GM23248 (cell line): ENCODE measurements around the gene C10orf71. TPM values are rescaled to one million over a fixed set of nuclear protein-coding genes. Genes with fewer than 3 reads are reported as not detected.
A peak's percentile ranks its signal among the peaks of the same experiment; 100 is the strongest.

Source experiments
- DNase-seq: peaks from one replicate; pipeline ENCODE4 v3.0.0-alpha.2; 2015
- H2AFZ ChIP-seq: fragments of 200-600 bp; sonication (generic); 2 replicates; pipeline ENCODE4 v1.6.1; 2016; ENCODE audit warnings: antibody characterized with exemption
- H3F3A ChIP-seq: fragments of 200-600 bp; sonication (generic); 2 replicates; pipeline ENCODE4 v1.6.1; 2016; ENCODE audit warnings: mild to moderate bottlenecking, antibody characterized with exemption, mixed run types; ENCODE audit not compliant: insufficient read depth
- H3K27ac ChIP-seq: fragments of 200-600 bp; sonication (generic); 2 replicates; pipeline ENCODE4 v1.5.1; 2016; ENCODE audit warnings: mild to moderate bottlenecking
- H3K27me3 ChIP-seq: fragments of 200-600 bp; sonication (generic); replicated peaks from 2 replicates; pipeline ENCODE4 v1.6.1; 2016; ENCODE audit warnings: mild to moderate bottlenecking; ENCODE audit not compliant: insufficient read depth
- H3K36me3 ChIP-seq: fragments of 200-600 bp; sonication (generic); 2 replicates; pipeline ENCODE4 v1.6.1; 2016; ENCODE audit warnings: low read depth, mild to moderate bottlenecking
- H3K4me1 ChIP-seq: fragments of 200-600 bp; sonication (generic); 2 replicates; pipeline ENCODE4 v1.6.1; 2016; ENCODE audit warnings: mild to moderate bottlenecking; ENCODE audit not compliant: insufficient read depth
- H3K4me2 ChIP-seq: fragments of 200-600 bp; sonication (generic); one replicate; pipeline ENCODE4 v1.6.1; 2016; ENCODE audit warnings: mild to moderate bottlenecking; ENCODE audit not compliant: unreplicated experiment
- H3K4me3 ChIP-seq: fragments of 200-600 bp; sonication (generic); 2 replicates; pipeline ENCODE4 v1.5.1; 2016; ENCODE audit warnings: mild to moderate bottlenecking
- H3K79me2 ChIP-seq: fragments of 200-600 bp; sonication (generic); 2 replicates; pipeline ENCODE4 v1.6.1; 2016; ENCODE audit warnings: mild to moderate bottlenecking; ENCODE audit not compliant: insufficient read depth
- H3K9ac ChIP-seq: fragments of 200-600 bp; sonication (generic); 2 replicates; pipeline ENCODE4 v1.6.1; 2016; ENCODE audit warnings: mild to moderate bottlenecking
- H3K9me2 ChIP-seq: fragments of 200-600 bp; sonication (generic); 2 replicates; pipeline ENCODE4 v1.6.1; 2016; ENCODE audit warnings: mixed run types, mild to moderate bottlenecking, moderate library complexity; ENCODE audit not compliant: insufficient read depth
- H3K9me3 ChIP-seq: fragments of 200-600 bp; sonication (generic); one replicate; pipeline ENCODE4 v1.6.1; 2017; ENCODE audit warnings: low read depth
- H4K20me1 ChIP-seq: fragments of 200-600 bp; sonication (generic); 2 replicates; pipeline ENCODE4 v1.6.0; 2016; ENCODE audit not compliant: insufficient read depth
- EZH2 ChIP-seq: fragments of 200-600 bp; sonication (generic); IDR thresholded peaks from 2 replicates; pipeline ENCODE4 v1.6.1; 2018; ENCODE audit warnings: antibody characterized with exemption, mild to moderate bottlenecking; ENCODE audit not compliant: insufficient read depth, poor library complexity, severe bottlenecking
- EZH2phosphoT487 ChIP-seq: fragments of 200-600 bp; sonication (generic); IDR thresholded peaks from 2 replicates; pipeline ENCODE4 v1.6.1; 2018; ENCODE audit warnings: antibody characterized with exemption, moderate library complexity, mild to moderate bottlenecking, low read depth; ENCODE audit not compliant: insufficient read depth
- WGBS, 2 experiments: methylation state at CpG; one replicate each; pipeline ENCODE4 v1.1.6; 2015 to 2017; ENCODE audit warnings: low lambda C conversion rate in 2 of 2, low coverage in 1 of 2; ENCODE audit errors: missing lambda C conversion rate in 2 of 2; 5-methylcytosine and 5-hydroxymethylcytosine counted together
- in situ Hi-C: fragments of 300-500 bp; cut with MboI; formaldehyde crosslinking; loops from 2 replicates; pipeline ENCODE4 v1.15.0; 2020
- polyA plus RNA-seq: library from polyadenylated mRNA; unstranded; fragments of >200 nt; fragmentation: Nextera tagmentation; extraction: Ambion mirVana; gene quantifications from 2 replicates; pipeline ENCODE4 v1.2.1, GENCODE V29; 2016
- total RNA-seq: library from RNA; depleted of rRNA; stranded (reverse); fragments of >200 nt; shearing (Covaris generic); gene quantifications from 2 replicates; pipeline ENCODE4 v1.2.3, GENCODE V29; 2014

The C10orf71 gene
- total and polyA plus RNA-seq, 2 experiments from 2014 or later = not detected

GRCh38 chr10:49279015-49279880 lies 19.7 kb upstream of the C10orf71 start:
- no peaks in the 10 kb centered on the region for H3K9me2 ChIP-seq
- H3K27me3 ChIP-seq = no peaks in the 10 kb centered on the region
- no peak overlapping the region for H3K4me2 ChIP-seq
- H3K36me3 ChIP-seq = no peaks in the 10 kb centered on the region
- peaks cover 5% of the 10 kb centered on the region; the same call in 1 of the 2 replicates for H3K4me1 ChIP-seq
- DNase-seq = no peak
- H2AFZ ChIP-seq = no peak overlapping the region
- no peaks in the 10 kb centered on the region for H3K79me2 ChIP-seq
- no peak overlapping the region for H3K9ac ChIP-seq
- H3K27ac ChIP-seq = no peak overlapping the region
- H3K9me3 ChIP-seq = no peaks in the 10 kb centered on the region
- H3F3A ChIP-seq = no peaks in the 10 kb centered on the region
- no peak for TF ChIP-seq EZH2
- no peak for TF ChIP-seq EZH2phosphoT487
- no peaks in the 10 kb centered on the region for H4K20me1 ChIP-seq
- in situ Hi-C loops = no loop called here
- no peak overlapping the region for H3K4me3 ChIP-seq
- 63% methylated on average over 7 of the region's 7 CpGs for WGBS, 2 experiments

- peak; percentile 90 for DNase-seq
- TF ChIP-seq EZH2phosphoT487 (no peak), EZH2 (no peak)
- no peak overlapping the region for H3K4me3 ChIP-seq
- H3K9ac ChIP-seq = no peak overlapping the region
- in situ Hi-C loops = no loop called here
- no peaks in the 10 kb centered on the region for H3F3A ChIP-seq
- no peaks in the 10 kb centered on the region for H3K36me3 ChIP-seq
- H3K9me3 ChIP-seq = no peaks in the 10 kb centered on the region
- H2AFZ ChIP-seq = no peak overlapping the region
- no peaks in the 10 kb centered on the region for H3K79me2 ChIP-seq
- H3K4me2 ChIP-seq = no peak overlapping the region
- H3K9me2 ChIP-seq = no peaks in the 10 kb centered on the region
- 35 to 40% methylated on average over 3 of the region's 3 CpGs for WGBS, 2 experiments
- no peak overlapping the region for H3K27ac ChIP-seq
- H3K4me1 ChIP-seq = peaks cover 5% of the 10 kb centered on the region; the same call in 1 of the 2 replicates
- no peaks in the 10 kb centered on the region for H4K20me1 ChIP-seq
- H3K27me3 ChIP-seq = no peaks in the 10 kb centered on the region
These were observed 19.0 kb upstream of the C10orf71 start for GRCh38 chr10:49280001-49280408.

- H3K27me3 ChIP-seq = no peaks in the 10 kb centered on the region
- H3K27ac ChIP-seq = no peak overlapping the region
- H3K4me1 ChIP-seq = peaks cover 5% of the 10 kb centered on the region; the same call in 1 of the 2 replicates
- H3K36me3 ChIP-seq = no peaks in the 10 kb centered on the region
- H3K4me2 ChIP-seq = no peak overlapping the region
- 62 to 69% methylated on average over 13 of the region's 13 CpGs for WGBS, 2 experiments
- DNase-seq = no peak
- H3K9ac ChIP-seq = no peak overlapping the region
- no peaks in the 10 kb centered on the region for H3K9me2 ChIP-seq
- TF ChIP-seq EZH2 = no peak
- TF ChIP-seq EZH2phosphoT487 = no peak
- H3F3A ChIP-seq = no peaks in the 10 kb centered on the region
- H3K9me3 ChIP-seq = no peaks in the 10 kb centered on the region
- H3K79me2 ChIP-seq = no peaks in the 10 kb centered on the region
- H3K4me3 ChIP-seq = no peak overlapping the region
- H2AFZ ChIP-seq = no peak overlapping the region
- in situ Hi-C loops = no loop called here
- H4K20me1 ChIP-seq = no peaks in the 10 kb centered on the region
These were observed 17.5 kb upstream of the C10orf71 start for GRCh38 chr10:49281461-49281860.

- no peaks in the 10 kb centered on the region for H3F3A ChIP-seq
- no peak overlapping the region for H3K27ac ChIP-seq
- no peaks in the 10 kb centered on the region for H3K36me3 ChIP-seq
- no peaks in the 10 kb centered on the region for H3K9me2 ChIP-seq
- H3K27me3 ChIP-seq = no peaks in the 10 kb centered on the region
- H4K20me1 ChIP-seq = no peaks in the 10 kb centered on the region
- H3K79me2 ChIP-seq = no peaks in the 10 kb centered on the region
- H3K4me1 ChIP-seq = peaks cover 5% of the 10 kb centered on the region; the same call in 1 of the 2 replicates
- no peak overlapping the region for H2AFZ ChIP-seq
- DNase-seq = no peak
- TF ChIP-seq EZH2 (no peak), EZH2phosphoT487 (no peak)
- 63 to 72% methylated on average over 3 of the region's 3 CpGs for WGBS, 2 experiments
- no peaks in the 10 kb centered on the region for H3K9me3 ChIP-seq
- no peak overlapping the region for H3K4me2 ChIP-seq
- H3K4me3 ChIP-seq = no peak overlapping the region
- in situ Hi-C loops = no loop called here
- H3K9ac ChIP-seq = no peak overlapping the region
These were observed 16.7 kb upstream of the C10orf71 start for GRCh38 chr10:49282306-49282705.
